Trophoblast cell (in vitro differentiated cells and primary cell): ENCODE measurements around the gene HAGHL.

Experiments used
- DNase-seq, 2 donors: peaks; one replicate each; pipeline ENCODE4 v3.0.0-alpha.2; 2016
- H2AFZ ChIP-seq: 2 replicates; pipeline ENCODE4 v1.6.1; 2013; ENCODE audit warnings: low read length, moderate library complexity, mild to moderate bottlenecking; ENCODE audit not compliant: insufficient read depth, poor library complexity
- H2AK5ac ChIP-seq: 2 replicates; pipeline ENCODE4 v1.6.1; 2013; ENCODE audit warnings: mild to moderate bottlenecking, low read length
- H2BK120ac ChIP-seq: 2 replicates; pipeline ENCODE4 v1.6.1; 2013; ENCODE audit warnings: low read length, mild to moderate bottlenecking, moderate library complexity; ENCODE audit not compliant: insufficient read depth, poor library complexity
- H2BK12ac ChIP-seq: 2 replicates; pipeline ENCODE4 v1.6.1; 2013; ENCODE audit warnings: mild to moderate bottlenecking, low read length, moderate library complexity
- H2BK5ac ChIP-seq: 2 replicates; pipeline ENCODE4 v1.6.1; 2013; ENCODE audit warnings: low read length, low read depth, moderate library complexity, mild to moderate bottlenecking; ENCODE audit not compliant: poor library complexity
- H3K14ac ChIP-seq: 2 replicates; pipeline ENCODE4 v1.6.1; 2013; ENCODE audit warnings: mild to moderate bottlenecking, low read length
- H3K18ac ChIP-seq: 2 replicates; pipeline ENCODE4 v1.6.1; 2013; ENCODE audit warnings: mild to moderate bottlenecking, low read length
- H3K23ac ChIP-seq: 2 replicates; pipeline ENCODE4 v1.6.1; 2013; ENCODE audit warnings: low read length
- H3K27ac ChIP-seq: 2 replicates; pipeline ENCODE4 v1.5.1; 2013; ENCODE audit warnings: low read depth, mild to moderate bottlenecking, inconsistent platforms, low read length, moderate library complexity
- H3K27me3 ChIP-seq: 2 replicates; pipeline ENCODE4 v1.6.1; 2013; ENCODE audit warnings: inconsistent platforms, mild to moderate bottlenecking, low read length, moderate library complexity; ENCODE audit not compliant: insufficient read depth
- H3K36me3 ChIP-seq, 2 experiments: 1 replicate in 1 of 2; 2 replicates in 1 of 2; pipeline ENCODE4 v1.6.1; 2013; ENCODE audit warnings: low read length in 2 of 2, mild to moderate bottlenecking in 2 of 2, moderate library complexity in 1 of 2; ENCODE audit not compliant: insufficient read depth in 2 of 2, control insufficient read depth in 1 of 2
- H3K4ac ChIP-seq: 2 replicates; pipeline ENCODE4 v1.6.1; 2013; ENCODE audit warnings: low read depth, mild to moderate bottlenecking, low read length, moderate library complexity
- H3K4me1 ChIP-seq, 2 experiments: 1 replicate in 1 of 2; 2 replicates in 1 of 2; pipeline ENCODE4 v1.6.1; 2013; ENCODE audit warnings: low read length in 2 of 2, mild to moderate bottlenecking in 2 of 2, moderate library complexity in 1 of 2; ENCODE audit not compliant: insufficient read depth in 2 of 2, control insufficient read depth in 1 of 2
- H3K4me2 ChIP-seq: 2 replicates; pipeline ENCODE4 v1.6.1; 2013; ENCODE audit warnings: inconsistent platforms, mild to moderate bottlenecking, low read length, moderate library complexity
- H3K4me3 ChIP-seq: 2 replicates; pipeline ENCODE4 v1.5.1; 2013; ENCODE audit warnings: mild to moderate bottlenecking, low read depth, low read length, inconsistent platforms
- H3K79me1 ChIP-seq: one replicate; pipeline ENCODE4 v1.6.1; 2013; ENCODE audit warnings: low read length
- H3K79me2 ChIP-seq: 2 replicates; pipeline ENCODE4 v1.6.1; 2013; ENCODE audit warnings: low read length, mild to moderate bottlenecking; ENCODE audit not compliant: control insufficient read depth, insufficient read depth, poor library complexity
- H3K9ac ChIP-seq: 2 replicates; pipeline ENCODE4 v1.6.1; 2013; ENCODE audit warnings: mild to moderate bottlenecking, low read length
- H3K9me3 ChIP-seq: 2 replicates; pipeline ENCODE4 v1.6.1; 2013; ENCODE audit warnings: low read depth, mild to moderate bottlenecking, control low read depth, inconsistent platforms, low read length; ENCODE audit not compliant: insufficient read depth
- H4K12ac ChIP-seq: 2 replicates; pipeline ENCODE4 v1.6.1; 2013; ENCODE audit warnings: low read depth, mild to moderate bottlenecking, low read length, moderate library complexity
- H4K8ac ChIP-seq: 2 replicates; pipeline ENCODE4 v1.6.1; 2013; ENCODE audit warnings: low read depth, mild to moderate bottlenecking, low read length, moderate library complexity
- H4K91ac ChIP-seq: one replicate; pipeline ENCODE4 v1.6.1; 2013; ENCODE audit warnings: low read depth, mild to moderate bottlenecking, low read length, moderate library complexity
- WGBS: extraction: QIAGEN DNeasy Blood & Tissue Kit; methylation state at CpG from one replicate; pipeline ENCODE4 v1.1.7; 2013; ENCODE audit warnings: missing lambda C conversion rate; ENCODE audit not compliant: insufficient read length, insufficient coverage; ENCODE audit errors: extremely low coverage; 5-methylcytosine and 5-hydroxymethylcytosine counted together

Gene HAGHL

GRCh38 chr16:718389-718788 lies 8.5 kb upstream of the HAGHL start:
- Histone ChIP-seq H2BK120ac (no peak overlapping the region), H3K4me3 (no peak overlapping the region), H3K27ac (no peak overlapping the region), H3K9ac (no peak overlapping the region), H3K14ac (no peak overlapping the region), H3K79me1 (peaks cover 11% of the 10 kb centered on the region), H4K8ac (no peak overlapping the region), H3K4me1 (peaks cover 31 to 35% of the 10 kb centered on the region in 2 experiments), H2AFZ (no peak overlapping the region), H3K18ac (no peak overlapping the region), H2AK5ac (no peak overlapping the region), H3K79me2 (peaks cover 6% of the 10 kb centered on the region), H3K27me3 (peaks cover 12% of the 10 kb centered on the region), H4K12ac (no peak overlapping the region), H4K91ac (no peak overlapping the region), H2BK12ac (no peak overlapping the region), H3K4me2 (no peak overlapping the region), H3K9me3 (peaks cover 15% of the 10 kb centered on the region), H2BK5ac (no peak overlapping the region), H3K36me3 (peaks cover 0 to 3% of the 10 kb centered on the region in 2 experiments), H3K4ac (no peak overlapping the region), H3K23ac (no peak overlapping the region)
- WGBS, result no CpG with 5 or more reads among the region's 9 CpGs
- no peak for DNase-seq

GRCh38 chr16:718922-719321 lies 8.0 kb upstream of the HAGHL start:
- Histone ChIP-seq H3K4me1 (peaks cover 28 to 31% of the 10 kb centered on the region in 2 experiments), H3K27ac (no peak overlapping the region), H4K8ac (no peak overlapping the region), H2AFZ (no peak overlapping the region), H3K79me1 (peaks cover 11% of the 10 kb centered on the region), H3K36me3 (peaks cover 0 to 3% of the 10 kb centered on the region in 2 experiments), H3K79me2 (peaks cover 6% of the 10 kb centered on the region), H2BK120ac (no peak overlapping the region), H2BK12ac (no peak overlapping the region), H4K12ac (no peak overlapping the region), H3K14ac (no peak overlapping the region), H3K9ac (no peak overlapping the region), H2BK5ac (no peak overlapping the region), H2AK5ac (no peak overlapping the region), H3K4me2 (no peak overlapping the region), H3K18ac (no peak overlapping the region), H3K4ac (no peak overlapping the region), H3K23ac (no peak overlapping the region), H4K91ac (no peak overlapping the region), H3K27me3 (peaks cover 12% of the 10 kb centered on the region), H3K9me3 (peaks cover 15% of the 10 kb centered on the region), H3K4me3 (no peak overlapping the region)
- DNase-seq, result no peak
- WGBS, result no CpG with 5 or more reads among the region's 6 CpGs

GRCh38 chr16:719815-720446 lies 7.0 kb upstream of the HAGHL start:
- Histone ChIP-seq H3K23ac (no peak overlapping the region), H3K4me2 (peak overlapping the region; percentile 82), H2BK5ac (no peak overlapping the region), H2AFZ (peak overlapping the region; percentile 94), H4K91ac (no peak overlapping the region), H2BK120ac (no peak overlapping the region), H3K14ac (no peak overlapping the region), H3K36me3 (peaks cover 0 to 3% of the 10 kb centered on the region in 2 experiments), H3K9me3 (peaks cover 10% of the 10 kb centered on the region), H3K27ac (no peak overlapping the region), H4K8ac (no peak overlapping the region), H3K18ac (peak overlapping the region; percentile 16), H3K79me1 (peaks cover 9% of the 10 kb centered on the region), H4K12ac (no peak overlapping the region), H3K27me3 (peaks cover 12% of the 10 kb centered on the region), H3K4ac (no peak overlapping the region), H3K4me1 (peaks cover 20 to 23% of the 10 kb centered on the region in 2 experiments), H3K9ac (peak overlapping the region; percentile 42), H2BK12ac (no peak overlapping the region), H3K79me2 (peaks cover 6% of the 10 kb centered on the region), H2AK5ac (no peak overlapping the region), H3K4me3 (no peak overlapping the region)
- DNase-seq, result peak in 1 of 2 donors; percentile 33
- WGBS, result no CpG with 5 or more reads among the region's 16 CpGs

- no peak for DNase-seq
- Histone ChIP-seq H3K4me3 (peak overlapping the region; percentile 95), H3K4ac (peak overlapping the region; percentile 85)
Measured at GRCh38 chr16:720447-720989, 6.4 kb upstream of the HAGHL start.

More at GRCh38 chr16:720447-720989, 6.4 kb upstream of the HAGHL start:
- Histone ChIP-seq H3K23ac (no peak overlapping the region), H2BK12ac (no peak overlapping the region), H3K9ac (peak overlapping the region; percentile 65), H4K12ac (peak overlapping the region; percentile 92), H3K4me1 (peaks cover 16 to 19% of the 10 kb centered on the region in 2 experiments), H3K27ac (peak overlapping the region; percentile 81), H3K79me2 (peaks cover 6% of the 10 kb centered on the region), H3K36me3 (peaks cover 0 to 3% of the 10 kb centered on the region in 2 experiments), H4K91ac (peak overlapping the region; percentile 95), H2AFZ (peak overlapping the region; percentile 94), H2AK5ac (peak overlapping the region; percentile 85), H3K14ac (peak overlapping the region; percentile 96), H3K4me2 (peak overlapping the region; percentile 82), H3K9me3 (peaks cover 10% of the 10 kb centered on the region), H3K27me3 (peaks cover 7% of the 10 kb centered on the region), H4K8ac (peak overlapping the region; percentile 95), H3K18ac (peak overlapping the region; percentile 95), H3K79me1 (peaks cover 9% of the 10 kb centered on the region), H2BK5ac (peak overlapping the region; percentile 81), H2BK120ac (peak overlapping the region; percentile 86)
- no CpG with 5 or more reads among the region's 38 CpGs for WGBS
